Skeletal muscle tissue (tissue), 4 donors: ENCODE results near the gene FOXP1. TPM values are rescaled to one million over a fixed set of nuclear protein-coding genes. Genes with fewer than 3 reads are reported as not detected.
A peak's percentile ranks its signal among the peaks of the same experiment; 100 is the strongest.

Source experiments
- H3K27ac ChIP-seq: one replicate; pipeline ENCODE4 v1.7.0; 2013; ENCODE audit warnings: mild to moderate bottlenecking, low read depth, low read length, inconsistent platforms
- H3K27me3 ChIP-seq, 3 donors: one replicate each; pipeline ENCODE4 v1.7.0; 2013; ENCODE audit warnings: low read length in 3 of 3; ENCODE audit not compliant: control insufficient read depth in 3 of 3, insufficient read depth in 3 of 3
- H3K36me3 ChIP-seq, 3 donors: one replicate each; pipeline ENCODE4 v1.7.0; 2013; ENCODE audit warnings: low read length in 3 of 3; ENCODE audit not compliant: control insufficient read depth in 3 of 3, insufficient read depth in 3 of 3
- H3K4me1 ChIP-seq, 3 donors: one replicate each; pipeline ENCODE4 v1.7.0; 2013; ENCODE audit warnings: low read length in 3 of 3, mild to moderate bottlenecking in 3 of 3; ENCODE audit not compliant: control insufficient read depth in 3 of 3, insufficient read depth in 3 of 3
- H3K4me3 ChIP-seq, 3 donors: one replicate each; pipeline ENCODE4 v1.7.0; 2013; ENCODE audit warnings: low read length in 3 of 3
- H3K9ac ChIP-seq, 3 donors: one replicate each; pipeline ENCODE4 v1.7.0; 2013; ENCODE audit warnings: low read length in 3 of 3, mild to moderate bottlenecking in 3 of 3, moderate library complexity in 2 of 3, low read depth in 1 of 3
- H3K9me3 ChIP-seq, 3 donors: one replicate each; pipeline ENCODE4 v1.7.0; 2013; ENCODE audit warnings: low read length in 3 of 3; ENCODE audit not compliant: control insufficient read depth in 3 of 3
- total RNA-seq: library from RNA; depleted of rRNA; stranded (reverse); fragments of >200 nt; gene quantifications from one replicate; pipeline ENCODE4 v1.2.3, GENCODE V29; 2014
- donor health status: Osteomylitis.

FOXP1 gene
- total RNA-seq, 1 donor from 2014 or later: 36.0 TPM

GRCh38 chr3:71554649-71555048 is 28.9 kb downstream of the FOXP1 start:
- peaks cover 0 to 3% (median 0%) of the 10 kb centered on the region in 3 donors for H3K36me3 ChIP-seq
- no peak overlapping the region for H3K27ac ChIP-seq
- H3K4me3 ChIP-seq: no peak overlapping the region
- H3K9me3 ChIP-seq: no peaks in the 10 kb centered on the region
- H3K27me3 ChIP-seq: no peaks in the 10 kb centered on the region
- H3K9ac ChIP-seq: no peak overlapping the region
- H3K4me1 ChIP-seq: no peaks in the 10 kb centered on the region

DNA sequence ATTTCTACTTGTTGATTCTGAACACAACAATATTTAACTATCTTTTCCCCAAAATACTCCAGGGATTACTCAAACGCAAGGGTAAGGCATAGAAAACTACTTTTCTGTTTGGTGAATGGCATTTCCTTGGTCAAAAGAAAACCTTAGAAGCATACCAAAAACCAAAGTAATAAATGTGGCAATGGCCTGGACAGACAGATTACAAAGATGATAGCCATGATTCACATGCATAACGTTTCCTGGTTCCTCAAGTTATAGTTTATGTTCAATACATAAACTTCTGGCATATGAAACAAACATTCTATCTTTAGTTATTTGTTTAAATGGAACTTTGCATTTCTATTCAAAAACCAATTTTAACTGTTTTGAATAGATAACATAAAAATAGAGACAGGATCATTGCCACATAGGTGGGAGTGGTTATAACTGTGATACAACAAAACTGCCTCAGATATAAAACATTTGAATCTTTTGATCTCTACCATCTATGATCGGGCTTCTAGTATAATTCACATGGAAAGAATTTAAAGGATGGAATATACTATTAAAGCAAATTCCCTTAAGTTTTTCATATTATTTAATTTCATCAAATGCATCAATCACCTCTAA is 32.1 kb downstream of the FOXP1 start:
- no peak overlapping the region for H3K9ac ChIP-seq
- H3K9me3 ChIP-seq: no peaks in the 10 kb centered on the region
- no peaks in the 10 kb centered on the region for H3K4me1 ChIP-seq
- no peaks in the 10 kb centered on the region for H3K36me3 ChIP-seq
- H3K4me3 ChIP-seq: no peak overlapping the region
- H3K27ac ChIP-seq: no peak overlapping the region
- H3K27me3 ChIP-seq: no peaks in the 10 kb centered on the region

DNA sequence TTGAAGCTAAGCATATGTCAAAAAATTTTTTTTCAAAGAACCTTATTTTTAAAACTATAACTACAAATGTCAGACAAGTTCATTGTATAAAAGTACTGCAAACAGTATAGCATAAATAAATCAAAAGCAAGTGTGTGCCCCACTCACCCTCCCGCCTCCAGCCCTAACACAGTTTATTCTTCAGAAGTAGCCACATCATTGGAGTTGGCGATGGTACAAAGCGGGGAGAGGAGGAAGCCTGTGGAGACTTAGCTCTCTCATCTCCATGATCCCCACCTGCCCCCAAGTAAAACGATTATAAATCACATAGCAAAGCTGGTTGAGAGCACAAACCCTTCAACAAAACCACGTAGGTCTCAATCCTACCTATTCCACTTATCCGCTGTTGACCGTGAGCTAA is 33.6 kb downstream of the FOXP1 start:
- H3K4me3 ChIP-seq: no peak overlapping the region
- H3K27ac ChIP-seq: no peak overlapping the region
- no peaks in the 10 kb centered on the region for H3K9me3 ChIP-seq
- no peaks in the 10 kb centered on the region for H3K4me1 ChIP-seq
- no peak overlapping the region for H3K9ac ChIP-seq
- no peaks in the 10 kb centered on the region for H3K27me3 ChIP-seq
- no peaks in the 10 kb centered on the region for H3K36me3 ChIP-seq

DNA sequence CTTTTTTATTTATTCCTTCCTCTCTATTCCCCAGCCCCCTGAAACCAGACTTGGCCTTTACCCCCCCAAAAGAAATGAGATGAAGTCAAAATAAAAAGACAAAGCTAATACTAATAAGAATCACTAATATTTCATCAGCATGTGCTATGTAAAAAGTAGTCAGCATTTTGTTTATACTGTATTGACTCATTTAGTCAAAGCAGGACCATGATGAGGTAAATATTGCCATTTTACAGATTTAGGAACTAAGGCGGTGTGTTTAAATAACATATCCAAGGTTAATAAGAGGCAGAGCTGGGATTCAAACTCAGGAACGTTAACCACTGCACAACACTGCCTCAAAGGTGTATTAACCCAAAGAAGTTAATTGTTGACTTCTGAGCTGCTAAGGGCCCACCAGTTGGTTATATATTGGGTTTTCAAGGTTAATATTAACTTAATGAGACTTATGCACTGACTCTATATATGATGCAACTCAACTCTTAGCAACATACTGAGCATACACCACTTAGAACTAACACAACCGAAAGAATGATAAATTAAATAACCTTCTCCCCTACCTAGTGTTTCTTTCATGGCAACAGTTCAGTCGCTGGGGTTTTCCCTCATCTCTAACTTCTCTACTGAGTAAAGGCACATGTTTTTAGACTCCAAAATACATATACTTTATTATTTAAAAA is 34.7 kb downstream of the FOXP1 start:
- no peak overlapping the region for H3K27ac ChIP-seq
- H3K27me3 ChIP-seq: no peaks in the 10 kb centered on the region
- no peaks in the 10 kb centered on the region for H3K4me1 ChIP-seq
- no peak overlapping the region for H3K4me3 ChIP-seq
- H3K36me3 ChIP-seq: no peaks in the 10 kb centered on the region
- H3K9ac ChIP-seq: no peak overlapping the region
- no peaks in the 10 kb centered on the region for H3K9me3 ChIP-seq

DNA sequence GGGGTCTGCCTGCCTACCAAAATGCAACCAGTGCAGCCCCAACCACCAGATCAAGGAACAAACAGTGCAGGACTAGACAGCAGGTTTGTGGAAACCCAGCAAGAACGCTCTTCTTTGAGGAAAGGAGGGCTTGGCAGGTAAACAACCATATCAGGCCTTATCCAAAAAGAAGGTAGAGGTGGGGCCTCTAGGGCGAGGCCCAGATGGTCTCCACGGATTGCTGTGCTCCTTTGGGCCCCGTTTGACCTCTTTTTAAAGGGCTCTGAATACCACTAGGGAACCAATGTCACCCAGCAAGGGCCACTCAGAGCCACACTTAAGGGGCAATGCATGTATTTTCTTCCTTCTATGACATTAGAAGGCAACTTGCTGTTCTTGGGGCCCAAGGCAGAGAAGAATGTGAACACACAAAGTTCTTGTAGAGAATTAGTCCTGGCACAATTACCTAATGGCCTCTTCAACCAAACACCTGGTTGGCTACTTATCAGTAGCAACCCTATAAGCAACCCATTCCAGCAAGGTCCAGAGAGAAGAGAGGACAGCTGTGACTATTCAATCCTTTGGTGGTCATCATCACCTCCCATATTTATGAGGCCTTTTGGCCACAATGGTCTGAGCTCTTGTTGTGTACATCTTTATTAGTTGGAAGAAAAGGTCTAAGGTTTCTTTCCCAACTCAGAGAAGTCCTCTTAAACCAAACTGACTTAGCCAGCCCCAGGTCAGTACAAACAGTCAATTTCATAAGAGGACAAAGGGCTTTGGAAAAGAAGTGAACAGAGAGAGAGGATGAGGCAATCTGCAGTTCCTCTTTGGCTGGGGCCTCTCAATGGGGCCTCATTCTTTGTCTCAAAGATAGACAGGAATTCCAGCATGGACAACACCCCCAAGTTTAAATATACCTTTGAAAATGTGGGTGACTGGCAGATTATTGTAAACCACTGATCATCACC is 36.0 kb downstream of the FOXP1 start:
- H3K36me3 ChIP-seq: no peaks in the 10 kb centered on the region
- no peak overlapping the region for H3K9ac ChIP-seq
- peaks cover 9 to 11% (median 11%) of the 10 kb centered on the region in 3 donors for H3K4me1 ChIP-seq
- H3K9me3 ChIP-seq: no peaks in the 10 kb centered on the region
- H3K27ac ChIP-seq: peak overlapping the region; percentile 7
- H3K4me3 ChIP-seq: no peak overlapping the region
- no peaks in the 10 kb centered on the region for H3K27me3 ChIP-seq

DNA sequence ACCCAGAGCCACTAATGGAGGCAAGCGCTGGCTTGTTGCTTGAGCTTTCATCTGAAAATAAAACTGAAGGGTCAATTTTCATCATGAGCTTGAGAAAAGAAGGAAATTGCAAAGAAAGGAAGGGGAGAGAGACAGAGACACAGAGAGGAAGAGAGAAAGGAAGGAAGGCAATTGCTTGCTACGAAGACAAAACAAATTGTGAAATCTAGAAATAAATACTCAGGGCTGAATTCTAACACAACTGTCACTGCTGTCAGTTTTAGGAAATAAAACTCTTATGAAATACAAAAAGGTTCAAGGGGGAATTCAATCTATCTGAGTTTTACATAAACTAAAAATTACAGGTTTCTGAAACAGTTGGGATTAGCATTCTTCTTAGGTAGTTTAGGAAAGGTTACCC is 36.7 kb downstream of the FOXP1 start:
- Histone ChIP-seq H3K4me3 (no peak overlapping the region), H3K9me3 (no peaks in the 10 kb centered on the region), H3K27me3 (no peaks in the 10 kb centered on the region), H3K36me3 (no peaks in the 10 kb centered on the region), H3K4me1 (peaks cover 12 to 17% (median 16%) of the 10 kb centered on the region in 3 donors), H3K9ac (no peak overlapping the region), H3K27ac (peak overlapping the region; percentile 7)

GRCh38 chr3:71545330-71545729 is 38.2 kb downstream of the FOXP1 start:
- Histone ChIP-seq H3K4me1 (peaks cover 12 to 17% (median 16%) of the 10 kb centered on the region in 3 donors), H3K27ac (no peak overlapping the region), H3K27me3 (no peaks in the 10 kb centered on the region), H3K9me3 (no peaks in the 10 kb centered on the region), H3K9ac (no peak overlapping the region), H3K36me3 (no peaks in the 10 kb centered on the region), H3K4me3 (no peak overlapping the region)

GRCh38 chr3:71543371-71544016 is 40.0 kb downstream of the FOXP1 start:
- H3K4me3 ChIP-seq: no peak overlapping the region
- no peaks in the 10 kb centered on the region for H3K27me3 ChIP-seq
- peaks cover 12 to 17% (median 16%) of the 10 kb centered on the region in 3 donors for H3K4me1 ChIP-seq
- H3K9me3 ChIP-seq: no peaks in the 10 kb centered on the region
- H3K9ac ChIP-seq: peak overlapping the region in 1 of 3 donors; percentile 34
- no peaks in the 10 kb centered on the region for H3K36me3 ChIP-seq
- peak overlapping the region; percentile 8 for H3K27ac ChIP-seq

DNA sequence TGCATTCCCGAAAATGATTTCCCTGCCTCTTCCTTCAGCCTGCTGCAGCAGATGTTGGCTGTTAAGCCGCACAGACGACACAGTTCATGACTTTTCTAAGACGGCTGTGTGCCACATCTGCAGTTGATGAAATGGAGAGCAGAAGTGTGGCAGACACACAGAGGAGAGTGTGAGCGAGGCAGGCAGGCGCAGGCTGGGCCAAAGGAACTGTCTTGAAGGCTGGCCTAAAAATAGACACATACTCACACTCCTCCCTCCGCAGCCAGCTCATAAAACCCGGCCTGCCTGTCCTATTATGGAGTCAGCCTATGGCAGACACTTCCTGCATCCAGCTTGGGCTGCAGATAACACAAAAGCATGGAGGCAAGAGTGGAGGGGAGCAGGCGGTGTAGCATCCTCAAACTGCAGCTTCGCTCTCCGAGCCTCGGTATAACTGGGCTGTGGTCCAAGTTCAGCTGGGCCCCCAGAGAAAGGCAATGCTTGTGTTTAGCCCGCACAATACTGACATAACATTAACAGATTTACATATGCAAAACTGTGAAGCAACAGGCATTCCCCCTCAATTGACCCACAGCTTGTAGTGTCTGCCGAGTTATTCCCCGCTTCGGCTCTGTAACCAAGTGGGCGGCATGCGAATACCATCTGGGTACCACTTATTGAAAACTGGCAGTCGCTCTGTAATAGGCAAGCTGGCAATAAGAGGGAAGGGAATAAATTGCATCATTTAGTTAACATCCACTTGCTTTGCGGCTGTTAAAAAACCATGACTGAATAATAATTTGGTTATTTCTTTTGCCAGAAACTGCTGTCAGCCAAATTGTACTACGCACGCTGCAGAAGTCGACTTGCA is 40.8 kb downstream of the FOXP1 start:
- Histone ChIP-seq H3K4me1 (peaks cover 12 to 17% (median 16%) of the 10 kb centered on the region in 3 donors), H3K27ac (peak overlapping the region; percentile 8), H3K9me3 (no peaks in the 10 kb centered on the region), H3K27me3 (no peaks in the 10 kb centered on the region), H3K9ac (peak overlapping the region; percentile 10 to 71 (median 26)), H3K36me3 (no peaks in the 10 kb centered on the region), H3K4me3 (peak overlapping the region; percentile 55 to 69 (median 63))
